Forelimb muscle (tissue), 1 donor: ENCODE results near the gene RAMP3. TPM values are rescaled to one million over a fixed set of nuclear protein-coding genes. Genes with fewer than 3 reads are reported as not detected.

ENCODE experiments used
- DNase-seq: peaks from one replicate; pipeline ENCODE4 v3.0.0-alpha.2; 2013; ENCODE audit warnings: low read depth
- polyA plus RNA-seq: library from polyadenylated mRNA; unstranded; fragments of 120-200 nt; gene quantifications from one replicate; pipeline ENCODE4 v1.2.1, GENCODE V29; 2013; ENCODE audit not compliant: insufficient read length

The RAMP3 gene
- polyA plus RNA-seq, 1 donor = 3.4 TPM

GRCh38 chr7:45179666-45180065 lies 22.1 kb downstream of the RAMP3 start:
- no peak for DNase-seq

- no peak for DNase-seq
Measured at GRCh38 chr7:45180084-45180986, 22.7 kb downstream of the RAMP3 start.

GRCh38 chr7:45181286-45181960 lies 23.8 kb downstream of the RAMP3 start:
- no peak for DNase-seq

- DNase-seq = no peak
Measured at GRCh38 chr7:45181991-45182855, 24.6 kb downstream of the RAMP3 start.

DNA sequence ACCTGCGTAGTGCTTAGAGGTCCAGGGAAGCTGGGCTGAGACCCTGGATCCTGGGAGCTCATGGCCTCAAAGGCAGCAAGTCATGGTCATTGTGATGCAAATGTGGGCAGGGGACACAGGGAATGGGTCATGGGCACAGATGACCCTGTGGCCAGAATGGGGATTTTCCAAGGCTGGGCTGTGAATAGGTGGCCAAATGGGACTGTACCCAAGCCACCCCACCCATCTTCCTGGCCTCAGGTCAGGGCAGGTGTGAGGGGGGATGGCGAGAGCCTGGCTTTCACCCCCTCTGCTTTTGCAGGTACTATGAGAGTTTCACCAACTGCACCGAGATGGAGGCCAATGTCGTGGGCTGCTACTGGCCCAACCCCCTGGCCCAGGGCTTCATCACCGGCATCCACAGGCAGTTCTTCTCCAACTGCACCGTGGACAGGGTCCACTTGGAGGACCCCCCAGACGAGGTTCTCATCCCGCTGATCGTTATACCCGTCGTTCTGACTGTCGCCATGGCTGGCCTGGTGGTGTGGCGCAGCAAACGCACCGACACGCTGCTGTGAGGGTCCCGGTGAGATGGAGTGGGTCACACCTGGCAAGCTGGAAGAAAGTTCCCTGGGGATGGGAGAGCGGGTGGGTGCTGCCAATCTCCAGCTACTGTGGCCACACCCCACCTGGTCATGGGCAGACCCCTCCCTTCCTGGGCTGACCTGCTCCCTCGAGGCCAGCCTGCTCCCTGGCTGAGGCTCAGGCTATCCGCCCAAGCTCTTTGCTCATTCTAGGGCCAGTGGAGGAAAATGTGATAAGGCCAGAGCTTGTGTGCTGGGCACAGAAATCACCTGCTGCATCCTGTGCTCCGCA lies 25.5 kb downstream of the RAMP3 start:
- DNase-seq = no peak

DNA sequence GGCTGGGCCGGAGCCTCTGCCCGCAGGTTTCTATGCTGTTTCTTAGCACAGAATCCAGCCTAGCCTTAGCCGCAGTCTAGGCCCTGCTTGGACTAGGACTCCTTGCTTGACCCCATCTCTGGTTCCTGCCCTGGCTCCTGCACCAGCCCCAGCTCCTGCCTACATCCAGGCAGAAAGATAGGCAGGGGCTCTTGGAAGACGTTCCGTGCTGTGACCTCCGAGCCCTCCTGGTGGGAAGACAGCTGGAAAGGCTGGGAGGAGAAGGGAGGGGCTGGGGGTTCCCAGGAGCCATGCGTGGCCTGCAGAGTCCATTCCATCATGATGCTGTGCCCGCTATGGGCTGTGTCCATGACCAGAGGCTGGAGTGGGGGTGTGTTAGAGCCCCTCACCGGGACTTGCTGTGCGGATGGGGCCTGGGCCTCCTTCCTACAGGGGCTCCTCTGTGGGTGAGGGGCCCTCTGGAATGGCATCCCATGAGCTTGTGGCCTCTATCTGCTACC lies 26.2 kb downstream of the RAMP3 start:
- DNase-seq = no peak

DNA sequence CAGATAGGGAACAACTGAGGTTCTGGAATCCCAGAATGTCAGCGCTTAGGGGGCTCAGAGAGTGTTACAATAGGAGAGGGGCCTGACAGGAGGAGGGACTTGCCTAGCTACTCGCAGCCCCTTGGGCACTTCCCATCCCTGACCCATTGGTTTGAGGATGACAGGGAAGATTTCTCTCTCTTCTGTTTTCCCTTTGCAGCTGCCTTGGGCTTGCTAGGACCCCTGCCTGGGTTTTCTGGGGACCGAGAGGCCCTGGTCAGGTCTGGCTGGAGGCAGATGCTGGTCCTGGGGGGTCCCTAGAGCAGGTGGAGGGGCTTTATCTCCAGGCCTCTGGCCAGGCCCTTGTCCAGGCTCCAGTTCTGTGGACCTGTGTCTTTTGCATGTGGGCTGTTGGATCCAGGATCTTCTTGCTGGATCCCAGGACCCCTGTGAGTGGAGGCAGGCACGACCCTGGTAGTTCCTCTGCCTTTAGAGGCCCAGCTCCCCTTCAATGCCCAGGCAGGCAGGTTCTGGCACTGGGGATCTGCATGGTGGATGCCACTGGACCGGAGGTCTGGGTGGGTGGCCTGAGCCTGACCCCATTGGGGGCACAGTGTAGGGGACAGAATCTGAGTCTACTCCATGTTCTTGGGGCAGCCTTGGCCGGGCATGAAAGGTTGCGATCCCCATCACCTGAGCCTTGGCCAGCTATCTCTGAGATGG lies 26.9 kb downstream of the RAMP3 start:
- no peak for DNase-seq

DNA sequence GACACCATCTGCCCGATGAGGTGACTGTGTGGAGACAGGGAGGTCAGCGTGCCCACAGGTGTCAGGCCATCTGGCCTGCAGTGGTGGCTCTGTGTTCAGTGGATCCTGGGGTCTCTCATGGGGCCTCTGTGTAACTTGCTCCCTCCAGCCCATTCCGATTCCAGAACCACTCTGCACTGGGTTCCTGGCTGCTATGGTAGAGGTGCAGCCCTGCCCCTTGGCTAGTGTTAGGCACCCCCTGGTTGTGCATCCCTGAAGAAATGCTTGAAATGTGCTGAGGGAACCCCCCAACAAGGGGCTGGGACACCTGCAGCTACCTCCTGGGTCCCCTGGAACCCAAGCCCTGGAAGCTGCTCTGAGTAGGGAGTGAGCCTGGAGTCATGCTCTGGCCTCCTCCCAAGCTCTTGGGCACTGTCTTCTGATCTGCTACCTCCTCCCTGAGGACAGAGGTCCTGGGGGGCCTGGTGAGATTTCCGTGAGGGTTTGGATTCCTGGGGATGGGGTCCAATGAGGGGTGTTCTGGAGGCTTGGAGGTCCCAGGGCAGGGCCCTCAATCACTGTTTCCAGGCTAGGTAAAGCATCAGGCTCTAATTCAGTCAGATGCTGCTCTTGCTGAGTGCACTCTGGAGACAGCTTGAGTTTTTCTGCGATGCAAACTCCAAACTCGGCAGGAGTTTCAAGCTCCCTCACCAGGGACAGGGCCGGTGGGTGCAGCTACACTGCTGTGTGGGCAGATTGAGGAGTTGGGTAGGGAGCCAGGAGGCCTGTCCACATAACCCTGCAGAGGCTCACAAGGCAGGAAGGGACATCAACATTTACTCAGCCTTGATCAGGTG lies 27.7 kb downstream of the RAMP3 start:
- DNase-seq = no peak

DNA sequence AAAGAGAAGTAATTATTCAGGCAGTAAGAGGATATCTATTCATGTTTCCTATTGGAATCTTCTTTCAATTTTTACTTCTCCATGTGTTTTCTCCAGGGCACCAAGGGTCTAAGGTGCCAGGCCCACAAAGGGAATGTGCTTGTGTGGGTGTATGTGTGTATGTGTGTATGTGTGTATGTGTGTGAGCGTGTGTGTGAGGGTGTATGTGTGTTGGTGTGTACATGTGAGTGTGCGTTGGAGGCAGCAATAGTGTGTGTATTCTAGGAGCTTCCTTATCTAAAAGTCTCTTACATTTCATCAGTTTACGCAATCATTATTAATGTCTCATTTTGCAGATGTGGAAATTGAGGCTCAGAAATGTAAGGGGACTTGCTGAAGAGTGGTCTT lies 28.3 kb downstream of the RAMP3 start:
- no peak for DNase-seq

GRCh38 chr7:45186261-45186813 lies 28.7 kb downstream of the RAMP3 start:
- DNase-seq = no peak

GRCh38 chr7:45187089-45187945 lies 29.7 kb downstream of the RAMP3 start:
- DNase-seq = no peak

DNA sequence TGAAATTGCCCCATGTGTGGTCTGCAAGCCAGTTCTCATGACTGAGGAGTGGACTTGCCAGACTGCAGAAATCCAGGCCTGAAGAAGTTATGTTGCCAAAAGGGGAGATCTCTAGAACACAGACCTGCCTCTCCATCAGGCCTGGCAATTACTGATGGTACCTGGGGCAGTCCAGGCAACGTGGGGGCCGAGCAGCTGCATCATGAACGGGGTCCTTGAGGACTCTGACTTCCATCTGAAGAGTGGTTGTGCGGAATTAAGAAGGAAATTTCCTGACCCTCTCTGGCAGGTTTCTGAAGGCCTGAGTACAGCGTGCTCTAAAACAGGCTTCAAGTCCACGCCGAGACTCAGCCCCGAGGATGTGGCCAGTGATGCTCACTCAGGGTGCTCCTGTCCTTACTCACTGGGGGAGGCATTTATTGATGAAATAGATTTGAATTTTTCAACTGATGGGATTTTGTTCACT lies 30.4 kb downstream of the RAMP3 start:
- no peak for DNase-seq

- no peak for DNase-seq
Measured at GRCh38 chr7:45188736-45189135, 31.1 kb downstream of the RAMP3 start.

GRCh38 chr7:45189151-45189970 lies 31.8 kb downstream of the RAMP3 start:
- no peak for DNase-seq

- DNase-seq = no peak
Measured at GRCh38 chr7:45190406-45191165, 33.0 kb downstream of the RAMP3 start.

DNA sequence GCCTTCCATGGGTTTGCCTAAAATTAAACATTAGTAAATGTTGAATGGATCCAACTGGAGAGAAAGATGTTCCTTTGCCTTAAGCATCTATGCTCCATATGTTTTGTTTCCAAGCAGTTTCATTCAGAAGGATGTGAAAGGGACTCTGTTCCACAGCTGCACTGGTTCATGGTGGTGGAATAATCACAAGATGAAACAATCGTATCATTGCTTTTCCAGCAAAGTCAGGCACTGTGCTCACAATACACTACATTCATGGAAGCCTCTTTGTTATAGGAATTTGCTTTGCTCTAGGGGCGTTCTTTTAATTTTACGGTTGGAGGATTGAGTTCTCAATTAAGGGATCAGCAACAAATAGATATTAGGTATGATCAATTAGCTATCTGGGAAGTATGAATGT lies 33.8 kb downstream of the RAMP3 start:
- DNase-seq = no peak
